WTC11 (cell line): Measurements from ENCODE around the gene MAST1. TPM values are rescaled to one million over a fixed set of nuclear protein-coding genes. Genes with fewer than 3 reads are reported as not detected.

Experiments used
- ATAC-seq: fragments of 200-7000 bp; cut with Tn5 transposase; 2 replicates; pipeline ENCODE4 v1.10.0; 2021; ENCODE audit warnings: mild to moderate bottlenecking, moderate library complexity
- CTCF ChIA-PET: fragments of 300-600 bp; sonication (Branson Sonifier 250); formaldehyde crosslinking; loops from one replicate; lab custom pipeline; 2021; ENCODE audit warnings: antibody characterized with exemption; lab: Charles Lee
- POLR2A ChIA-PET: fragments of 350-600 bp; sonication (Branson Sonifier 250); formaldehyde crosslinking; loops from one replicate; lab custom pipeline; 2021; ENCODE audit warnings: antibody characterized with exemption; lab: Charles Lee
- DNase-seq: peaks from one replicate; pipeline ENCODE4 v3.0.0; 2021; ENCODE audit warnings: low spot score
- H3K27ac Mint-ChIP-seq: 2 replicates; pipeline ENCODE4 v1.8.0; 2021; ENCODE audit warnings: mixed read lengths
- H3K27me3 Mint-ChIP-seq: 2 replicates; pipeline ENCODE4 v1.8.0; 2021; ENCODE audit warnings: low read depth, mild to moderate bottlenecking, moderate library complexity, mixed read lengths
- H3K36me3 Mint-ChIP-seq: 2 replicates; pipeline ENCODE4 v1.8.0; 2021; ENCODE audit warnings: mixed read lengths
- H3K4me1 Mint-ChIP-seq: 2 replicates; pipeline ENCODE4 v1.8.0; 2022; ENCODE audit warnings: mixed read lengths
- H3K4me3 Mint-ChIP-seq: 2 replicates; pipeline ENCODE4 v1.8.0; 2021; ENCODE audit warnings: mild to moderate bottlenecking, moderate library complexity, mixed read lengths
- H3K9me3 Mint-ChIP-seq: 2 replicates; pipeline ENCODE4 v1.8.0; 2021; ENCODE audit warnings: mixed read lengths
- CTCF ChIP-seq: fragments of 200-600 bp; IDR thresholded peaks from 2 replicates; pipeline ENCODE4 v1.8.0; 2022; ENCODE audit warnings: antibody characterized with exemption
- ERG ChIP-seq: fragments of 250-450 bp; sonication (Bioruptor Pico); IDR thresholded peaks from 2 replicates; pipeline ENCODE4 v1.8.0; 2021; ENCODE audit warnings: mild to moderate bottlenecking
- FOXJ3 ChIP-seq: sonication (generic); formaldehyde crosslinking; IDR thresholded peaks from 2 replicates; pipeline ENCODE4 v1.9.0; 2021; ENCODE audit warnings: missing genetic modification reagents, mild to moderate bottlenecking, borderline replicate concordance
- MAX ChIP-seq: sonication (generic); formaldehyde crosslinking; IDR thresholded peaks from 2 replicates; pipeline ENCODE4 v1.8.0; 2022; ENCODE audit warnings: mild to moderate bottlenecking, missing genetic modification reagents
- OVOL2 ChIP-seq: fragments of 250-450 bp; sonication (Bioruptor Pico); IDR thresholded peaks from 2 replicates; pipeline ENCODE4 v1.9.0; 2021; ENCODE audit warnings: mild to moderate bottlenecking, borderline replicate concordance
- SP1 ChIP-seq: sonication (generic); formaldehyde crosslinking; conservative IDR thresholded peaks from 2 replicates; pipeline ENCODE4 v1.8.1; 2022; ENCODE audit warnings: missing genetic modification reagents
- ZBTB21 ChIP-seq: sonication (generic); formaldehyde crosslinking; IDR thresholded peaks from 2 replicates; pipeline ENCODE4 v1.8.1; 2023; ENCODE audit warnings: mild to moderate bottlenecking, missing genetic modification reagents, borderline replicate concordance
- ZNF416 ChIP-seq: fragments of 250-450 bp; sonication (Bioruptor Pico); IDR thresholded peaks from 2 replicates; pipeline ENCODE4 v1.9.0; 2021; ENCODE audit warnings: mild to moderate bottlenecking, inconsistent platforms
- total RNA-seq: library from RNA; stranded (reverse); gene quantifications from 3 replicates; pipeline ENCODE4 v1.2.3, GENCODE V29; 2021
- TF ChIP-seq, protein P1 (sequence below): fragments of 250-450 bp; sonication (Bioruptor Pico); IDR thresholded peaks from 2 replicates; pipeline ENCODE4 v1.9.0; 2021; ENCODE audit warnings: mild to moderate bottlenecking, borderline replicate concordance
- TF ChIP-seq, protein P2 (sequence below): sonication (generic); formaldehyde crosslinking; IDR thresholded peaks from 2 replicates; pipeline ENCODE4 v1.8.1; 2022; ENCODE audit warnings: low read depth, mild to moderate bottlenecking, moderate library complexity, missing genetic modification reagents, borderline replicate concordance

The MAST1 gene
- total RNA-seq, 1 experiment from 2014 or later, result 24.3 TPM

DNA sequence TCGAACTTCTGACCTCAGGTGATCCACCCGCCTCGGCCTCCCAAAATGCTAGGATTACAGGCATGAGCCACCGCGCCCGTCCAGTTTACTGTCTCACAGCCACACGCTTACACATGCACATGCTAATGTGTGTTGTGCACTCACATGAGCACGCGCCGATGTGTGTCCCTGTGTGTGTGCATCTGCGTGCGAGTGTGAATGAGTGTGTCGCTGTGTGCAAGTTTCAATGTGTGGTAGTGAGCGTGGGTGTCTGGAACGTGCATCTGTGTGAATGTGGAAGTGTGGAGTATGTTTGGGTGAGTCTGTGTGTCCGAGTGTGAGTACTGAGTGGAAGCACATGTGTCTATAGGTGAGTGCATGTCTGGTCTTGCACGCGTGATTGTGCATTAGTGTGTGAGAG, 4.2 kb downstream of the MAST1 start:
- TF ChIP-seq SP1 (no peak), CTCF (no peak), ZNF416 (CRISPR knock-in tag) (no peak), FOXJ3 (CRISPR knock-in tag) (no peak)
- TF ChIP-seq, protein P1, sequence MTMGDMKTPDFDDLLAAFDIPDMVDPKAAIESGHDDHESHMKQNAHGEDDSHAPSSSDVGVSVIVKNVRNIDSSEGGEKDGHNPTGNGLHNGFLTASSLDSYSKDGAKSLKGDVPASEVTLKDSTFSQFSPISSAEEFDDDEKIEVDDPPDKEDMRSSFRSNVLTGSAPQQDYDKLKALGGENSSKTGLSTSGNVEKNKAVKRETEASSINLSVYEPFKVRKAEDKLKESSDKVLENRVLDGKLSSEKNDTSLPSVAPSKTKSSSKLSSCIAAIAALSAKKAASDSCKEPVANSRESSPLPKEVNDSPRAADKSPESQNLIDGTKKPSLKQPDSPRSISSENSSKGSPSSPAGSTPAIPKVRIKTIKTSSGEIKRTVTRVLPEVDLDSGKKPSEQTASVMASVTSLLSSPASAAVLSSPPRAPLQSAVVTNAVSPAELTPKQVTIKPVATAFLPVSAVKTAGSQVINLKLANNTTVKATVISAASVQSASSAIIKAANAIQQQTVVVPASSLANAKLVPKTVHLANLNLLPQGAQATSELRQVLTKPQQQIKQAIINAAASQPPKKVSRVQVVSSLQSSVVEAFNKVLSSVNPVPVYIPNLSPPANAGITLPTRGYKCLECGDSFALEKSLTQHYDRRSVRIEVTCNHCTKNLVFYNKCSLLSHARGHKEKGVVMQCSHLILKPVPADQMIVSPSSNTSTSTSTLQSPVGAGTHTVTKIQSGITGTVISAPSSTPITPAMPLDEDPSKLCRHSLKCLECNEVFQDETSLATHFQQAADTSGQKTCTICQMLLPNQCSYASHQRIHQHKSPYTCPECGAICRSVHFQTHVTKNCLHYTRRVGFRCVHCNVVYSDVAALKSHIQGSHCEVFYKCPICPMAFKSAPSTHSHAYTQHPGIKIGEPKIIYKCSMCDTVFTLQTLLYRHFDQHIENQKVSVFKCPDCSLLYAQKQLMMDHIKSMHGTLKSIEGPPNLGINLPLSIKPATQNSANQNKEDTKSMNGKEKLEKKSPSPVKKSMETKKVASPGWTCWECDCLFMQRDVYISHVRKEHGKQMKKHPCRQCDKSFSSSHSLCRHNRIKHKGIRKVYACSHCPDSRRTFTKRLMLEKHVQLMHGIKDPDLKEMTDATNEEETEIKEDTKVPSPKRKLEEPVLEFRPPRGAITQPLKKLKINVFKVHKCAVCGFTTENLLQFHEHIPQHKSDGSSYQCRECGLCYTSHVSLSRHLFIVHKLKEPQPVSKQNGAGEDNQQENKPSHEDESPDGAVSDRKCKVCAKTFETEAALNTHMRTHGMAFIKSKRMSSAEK (CRISPR knock-in tag), result no peak
- TF ChIP-seq, protein P2, sequence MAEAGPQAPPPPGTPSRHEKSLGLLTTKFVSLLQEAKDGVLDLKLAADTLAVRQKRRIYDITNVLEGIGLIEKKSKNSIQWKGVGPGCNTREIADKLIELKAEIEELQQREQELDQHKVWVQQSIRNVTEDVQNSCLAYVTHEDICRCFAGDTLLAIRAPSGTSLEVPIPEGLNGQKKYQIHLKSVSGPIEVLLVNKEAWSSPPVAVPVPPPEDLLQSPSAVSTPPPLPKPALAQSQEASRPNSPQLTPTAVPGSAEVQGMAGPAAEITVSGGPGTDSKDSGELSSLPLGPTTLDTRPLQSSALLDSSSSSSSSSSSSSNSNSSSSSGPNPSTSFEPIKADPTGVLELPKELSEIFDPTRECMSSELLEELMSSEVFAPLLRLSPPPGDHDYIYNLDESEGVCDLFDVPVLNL (CRISPR knock-in tag), result no peak
- TF ChIP-seq, all 79 proteins: peak for 0
- Mint-ChIP-seq H3K9me3 (no peaks in the 10 kb centered on the region), H3K4me3 (no peak overlapping the region), H3K36me3 (peaks cover 5% of the 10 kb centered on the region), H3K4me1 (peaks cover 32% of the 10 kb centered on the region), H3K27me3 (peaks cover 24% of the 10 kb centered on the region), H3K27ac (peak overlapping the region; percentile 38; the same call in 1 of the 2 replicates)
- POLR2A ChIA-PET, result no interaction called here
- no peak for DNase-seq
- ATAC-seq, result no peak
- CTCF ChIA-PET, result no interaction called here

DNA sequence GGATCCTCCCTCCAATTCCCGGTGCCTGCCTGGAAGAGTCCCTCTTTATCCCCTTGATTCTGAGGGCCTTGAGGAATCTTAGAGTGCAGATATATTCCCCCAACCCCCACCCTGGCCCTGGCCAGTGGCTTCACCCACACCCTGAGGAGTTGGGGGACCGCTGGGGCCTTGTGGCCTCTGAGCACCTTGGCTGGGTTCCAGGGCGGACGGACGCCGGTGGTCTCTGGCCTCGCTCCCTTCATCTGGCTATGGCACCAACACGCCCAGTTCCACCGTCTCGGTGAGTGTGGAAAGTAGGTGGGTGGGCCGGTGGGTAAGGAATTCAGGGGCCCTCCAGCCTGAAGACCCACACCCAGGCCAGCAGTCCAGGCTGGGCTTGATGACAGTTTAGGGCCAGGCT, 5.0 kb downstream of the MAST1 start:
- DNase-seq (no peak), ATAC-seq (no peak)
- peaks cover 31% of the 10 kb centered on the region for H3K4me1 Mint-ChIP-seq
- H3K27me3 Mint-ChIP-seq, result peaks cover 27% of the 10 kb centered on the region
- ChIA-PET POLR2A (no interaction called here), CTCF (no interaction called here)
- no peaks in the 10 kb centered on the region for H3K9me3 Mint-ChIP-seq
- H3K4me3 Mint-ChIP-seq, result no peak overlapping the region
- TF ChIP-seq, protein P1 (CRISPR knock-in tag), result no peak
- TF ChIP-seq ZBTB21, result no peak
- TF ChIP-seq OVOL2 (CRISPR knock-in tag), result no peak
- no peak for TF ChIP-seq MAX
- no peak for TF ChIP-seq ERG
- no peak overlapping the region for H3K27ac Mint-ChIP-seq
- peaks cover 9% of the 10 kb centered on the region for H3K36me3 Mint-ChIP-seq
